T-helper 1 cell treated with Interleukin-12 subunit alpha and Interleukin-12 subunit beta and Interleukin-4 antibody, amounts not matched to agents 30 ng/mL and 1 ng/mL, for 36 hours (primary cell): Measurements from ENCODE around the gene CEPT1. TPM values are rescaled to one million over a fixed set of nuclear protein-coding genes. Genes with fewer than 3 reads are reported as not detected.
"Not testable (repeated sequence)": the region's sequence is repeated elsewhere in the genome, so short reads cannot be mapped to it uniquely, and the experiment has no call there.

Experiments
- intact Hi-C: fragments of 100-400 bp; cut with micrococcal nuclease; formaldehyde crosslinking; loops from one replicate; pipeline ENCODE4 v1.15.1; 2024
- total RNA-seq: library from RNA; stranded (reverse); gene quantifications from 2 replicates; pipeline ENCODE4 v1.2.3, GENCODE V29; 2022

The CEPT1 gene
- 35.4 and 38.4 TPM in 2 replicates for total RNA-seq

GRCh38 chr1:111139956-111140679 lies at the start of gene CEPT1, which contains the start of gene DRAM2:
CEPT1 (plus strand) TSS chr1:111140223; CDS start chr1:111147715, 7,492 bp downstream.
DRAM2 (minus strand) TSS chr1:111140093; CDS start chr1:111131554, 8,539 bp downstream.
- intact Hi-C loops, result loop anchor here (1.0 to 10.0 kb wide), 13 partner anchors 11 to 1713 kb away; partner anchors contain the start of genes ATP5PB, CAPZA1, DDX20 and DENND2D

- intact Hi-C loops, result not testable (repeated sequence)
Measured at GRCh38 chr1:111095421-111095820, 44.6 kb upstream of the CEPT1 start.

- intact Hi-C loops, result no loop called here
Measured at GRCh38 chr1:111097356-111098099, 42.5 kb upstream of the CEPT1 start.

GRCh38 chr1:111099289-111099688 lies 40.7 kb upstream of the CEPT1 start:
- intact Hi-C loops, result no loop called here

- intact Hi-C loops, result no loop called here
Measured at GRCh38 chr1:111101854-111102642, 38.0 kb upstream of the CEPT1 start.

- intact Hi-C loops, result no loop called here
Measured at GRCh38 chr1:111104981-111105380, 35.0 kb upstream of the CEPT1 start.

- intact Hi-C loops, result no loop called here
Measured at GRCh38 chr1:111110197-111110899, 29.7 kb upstream of the CEPT1 start.

GRCh38 chr1:111116496-111116895 lies 23.5 kb upstream of the CEPT1 start:
- intact Hi-C loops, result no loop called here

GRCh38 chr1:111126354-111126753 lies 13.7 kb upstream of the CEPT1 start:
- intact Hi-C loops, result loop anchor here (5.0 kb wide), 1 partner anchor 821 kb away; no protein-coding TSS in a partner anchor

GRCh38 chr1:111127923-111128643 lies 11.9 kb upstream of the CEPT1 start:
- intact Hi-C loops, result loop anchor here (5.0 kb wide), 1 partner anchor 819 kb away; no protein-coding TSS in a partner anchor

GRCh38 chr1:111129376-111129775 lies 10.6 kb upstream of the CEPT1 start:
- intact Hi-C loops, result loop anchor here (1.0 to 5.0 kb wide), 2 partner anchors 10 to 818 kb away; no protein-coding TSS in a partner anchor

GRCh38 chr1:111131693-111132092 lies 8.3 kb upstream of the CEPT1 start:
- intact Hi-C loops, result no loop called here

- intact Hi-C loops, result no loop called here
Measured at GRCh38 chr1:111133866-111134265, 6.2 kb upstream of the CEPT1 start.

- intact Hi-C loops, result loop anchor here (1.0 to 5.0 kb wide), 3 partner anchors 10 to 1713 kb away; partner anchors contain the start of genes KCNA3 and PSMA5
Measured at GRCh38 chr1:111139324-111139955, 583 bp upstream of the CEPT1 start.

GRCh38 chr1:111140680-111140967 lies 601 bp downstream of the CEPT1 start:
- intact Hi-C loops, result loop anchor here (1.0 to 10.0 kb wide), 10 partner anchors 60 to 1474 kb away; partner anchors contain the start of genes ATP5PB, CAPZA1, DDX20 and DENND2D

- intact Hi-C loops, result loop anchor here (2.0 to 10.0 kb wide), 6 partner anchors 59 to 1473 kb away; partner anchors contain the start of genes CAPZA1, DENND2D and ST7L
Measured at GRCh38 chr1:111141245-111142220, 1.5 kb downstream of the CEPT1 start.

GRCh38 chr1:111142356-111142975 lies 2.4 kb downstream of the CEPT1 start:
- intact Hi-C loops, result loop anchor here (10.0 kb wide), 2 partner anchors 482 to 1472 kb away; partner anchors contain the start of genes CAPZA1 and ST7L

- intact Hi-C loops, result loop anchor here (10.0 kb wide), 2 partner anchors 479 to 1469 kb away; partner anchors contain the start of genes CAPZA1 and ST7L
Measured at GRCh38 chr1:111145542-111145941, 5.5 kb downstream of the CEPT1 start.
